HT1080 (cell line): Measurements from ENCODE around the gene BRWD1. TPM values are rescaled to one million over a fixed set of nuclear protein-coding genes. Genes with fewer than 3 reads are reported as not detected.
A peak's percentile ranks its signal among the peaks of the same experiment; 100 is the strongest.

ENCODE experiments used
- DNase-seq: peaks from one replicate; pipeline ENCODE4 v3.0.0-alpha.2; 2015; ENCODE audit warnings: low read depth
- polyA plus RNA-seq, 2 experiments: library from polyadenylated mRNA; depleted of rRNA; stranded (reverse); fragments of >200 nt; gene quantifications; 2 replicates each; pipeline ENCODE4 v1.2.3, GENCODE V29; 2015
- total RNA-seq: library from RNA; depleted of rRNA; stranded (reverse); fragments of >200 nt; shearing (Covaris generic); gene quantifications from 2 replicates; pipeline ENCODE4 v1.2.3, GENCODE V29; 2014; rRNA removed

BRWD1 gene
- 12.6 and 14.6 TPM in 2 replicates for total RNA-seq
- 14.6 and 17.0 TPM in 2 replicates for polyA plus RNA-seq (2015; cell fraction: cytosol; rRNA removed)
- polyA plus RNA-seq (2015; cell fraction: nucleus; rRNA removed): 18.4 and 19.4 TPM in 2 replicates

DNA sequence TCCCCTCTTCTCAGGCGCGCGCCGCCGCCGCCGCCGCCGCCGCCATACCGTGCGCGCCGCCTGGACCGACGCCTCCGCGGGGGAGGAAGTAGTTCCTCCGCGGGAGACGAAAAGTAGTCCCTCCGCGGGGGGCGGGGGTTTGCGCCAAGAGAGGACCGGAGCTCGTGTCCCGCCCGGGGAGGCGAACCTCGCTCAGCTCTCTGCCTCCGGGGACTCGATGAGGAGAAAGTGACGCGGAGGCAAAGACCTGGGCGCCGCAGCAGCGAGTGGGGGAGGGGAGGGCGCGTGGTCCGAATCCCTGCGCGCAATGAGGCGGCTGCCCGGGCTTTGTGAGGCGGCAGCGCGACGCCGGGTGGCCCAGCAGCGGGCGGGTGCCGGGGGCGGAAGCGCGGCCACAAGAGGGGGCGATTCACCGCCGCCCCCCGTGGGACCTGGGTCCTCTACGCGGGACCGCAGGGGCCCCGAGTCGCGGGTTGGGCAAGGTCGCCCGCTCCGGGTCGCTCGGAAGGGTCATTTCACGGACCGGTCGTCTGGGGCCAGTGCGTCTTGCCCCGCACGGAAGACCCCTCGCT lies at the start of gene BRWD1:
Gene BRWD1, minus strand, starts transcription at position 62 of the 572 bp plus-strand sequence. CDS start 141 bp downstream, outside the sequence.
- peak; percentile 77 for DNase-seq

- DNase-seq: no peak
Measured at GRCh38 chr21:39362733-39363132, 49.3 kb upstream of the BRWD1 start.

DNA sequence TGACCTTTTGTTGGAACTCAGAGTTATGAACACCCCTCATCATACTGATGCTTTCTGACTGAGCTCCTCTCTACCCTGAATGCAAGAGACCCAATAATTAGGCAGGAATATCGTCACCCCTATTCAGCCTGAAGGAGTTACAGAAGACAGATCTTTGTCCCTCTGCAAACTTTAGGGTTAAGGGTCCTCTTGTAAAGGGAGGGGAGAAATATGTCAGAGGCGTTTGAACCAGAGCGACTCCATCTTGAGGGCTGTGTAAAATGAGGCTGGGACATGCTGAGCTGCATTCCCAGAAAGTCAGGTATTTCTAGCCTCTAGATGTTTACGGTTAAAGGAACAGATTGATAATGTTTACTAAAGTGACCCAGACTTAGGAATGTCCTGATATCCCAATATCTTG lies 46.0 kb upstream of the BRWD1 start:
- DNase-seq: no peak

DNA sequence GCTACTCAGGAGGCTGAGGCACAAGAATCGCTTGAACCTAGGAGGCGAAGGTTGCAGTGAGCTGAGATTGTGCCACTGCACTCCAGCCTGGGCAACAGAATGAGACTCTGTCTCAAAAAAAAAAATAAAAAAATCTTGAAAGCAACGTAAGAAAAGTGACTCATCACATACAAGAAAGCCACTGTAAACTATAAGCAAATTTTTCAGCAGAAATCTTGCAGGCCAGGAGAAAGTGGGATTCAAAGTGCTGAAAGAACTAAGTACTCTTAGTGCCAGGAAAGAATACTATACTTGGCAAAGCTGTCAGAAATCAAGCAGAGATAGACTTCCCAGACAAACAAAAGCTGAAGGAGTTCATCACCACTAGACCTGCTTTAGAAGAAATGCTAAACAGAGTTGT lies 39.9 kb upstream of the BRWD1 start:
- DNase-seq: peak; percentile 36

- no peak for DNase-seq
Measured at GRCh38 chr21:39350094-39351005, 36.9 kb upstream of the BRWD1 start.

DNA sequence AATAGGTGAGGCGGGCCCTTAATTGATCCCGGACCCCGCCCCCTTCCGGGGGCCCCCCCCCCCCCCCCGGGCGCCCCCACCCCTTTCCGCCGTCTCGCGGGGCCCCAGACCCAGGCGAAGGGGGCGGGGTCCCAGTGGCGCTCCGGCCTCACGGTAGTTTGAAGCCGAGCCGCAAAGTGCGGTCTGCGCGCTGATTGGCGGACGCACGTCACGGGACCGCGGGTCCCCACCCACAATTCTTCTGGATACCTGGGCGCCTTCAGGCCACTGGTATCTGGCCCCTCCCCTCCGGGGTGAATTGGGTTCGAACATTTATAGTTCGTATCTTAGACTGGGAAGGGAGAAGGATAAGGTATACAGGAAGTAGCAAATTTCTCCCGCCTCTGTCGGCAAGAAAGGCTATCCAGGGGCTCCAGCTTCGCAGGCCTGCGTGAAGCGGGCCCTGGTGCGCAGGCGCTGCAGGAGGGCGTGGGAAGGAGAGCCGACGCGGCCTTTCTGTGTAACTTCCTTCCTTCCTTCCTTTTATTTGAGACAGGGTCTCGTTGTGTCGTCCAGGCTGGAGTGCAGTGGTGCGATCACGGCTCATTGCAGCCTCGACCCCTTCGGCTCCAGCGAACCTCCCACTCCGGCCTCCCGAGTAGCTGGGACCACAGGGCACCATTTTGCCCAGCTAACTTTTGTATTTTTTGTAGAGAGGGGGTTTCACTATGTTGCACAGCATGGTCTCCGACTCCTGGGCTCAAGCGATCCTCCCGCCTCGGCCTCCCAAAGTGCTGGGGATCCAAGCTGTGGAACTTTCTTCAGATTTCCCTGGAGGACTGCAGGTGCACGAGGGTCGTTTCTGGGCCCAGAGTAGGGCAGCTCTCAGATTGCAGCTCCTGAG lies 36.0 kb upstream of the BRWD1 start:
- peak; percentile 74 for DNase-seq

DNA sequence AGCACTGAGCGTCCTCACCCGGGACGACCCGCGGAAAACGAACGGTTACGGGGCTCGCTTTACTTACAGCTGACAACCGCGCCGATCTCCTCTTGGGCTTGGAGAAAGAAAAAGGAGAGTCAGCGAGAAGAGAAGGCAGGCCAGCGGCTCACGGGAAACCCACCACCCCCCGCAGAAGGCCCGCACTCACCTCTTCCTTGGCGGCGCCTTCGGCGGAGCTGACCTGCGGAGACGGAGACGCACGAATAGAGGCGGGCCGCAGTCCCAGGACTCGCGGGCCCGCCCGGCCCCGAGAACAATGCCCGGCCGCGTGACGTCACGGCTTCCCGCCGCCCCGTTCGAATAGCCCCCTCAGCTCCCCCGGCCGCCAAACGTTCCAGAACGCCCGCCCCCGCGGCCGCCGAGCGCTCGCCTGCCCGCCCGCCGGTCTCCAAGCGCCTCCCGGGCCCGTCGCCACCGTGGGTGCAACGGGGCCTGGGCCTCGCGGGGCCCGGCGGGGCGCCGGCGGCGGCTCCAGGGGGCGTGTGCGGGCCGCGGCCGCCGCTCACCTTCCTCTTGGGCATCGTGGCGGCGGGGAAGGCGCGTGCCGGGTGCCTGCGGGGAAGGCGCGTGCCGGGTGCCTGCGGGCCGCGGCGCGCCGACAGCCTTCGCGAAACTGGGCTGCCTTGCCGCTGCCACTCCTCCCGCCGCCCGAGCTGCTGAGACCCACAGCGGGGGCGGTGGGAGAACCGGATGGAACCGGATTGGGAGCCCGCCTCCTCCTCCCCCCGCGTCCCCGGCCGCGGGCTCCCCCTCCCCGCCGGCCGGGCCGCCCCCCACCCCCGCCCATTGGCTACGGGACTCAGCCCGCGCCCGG lies 35.2 kb upstream of the BRWD1 start, which contains the start of gene HMGN1:
Gene HMGN1, minus strand, starts transcription at position 734 of the 856 bp plus-strand sequence. Its CDS starts 171 bp downstream, at position 563.
- peak; percentile 64 for DNase-seq

DNA sequence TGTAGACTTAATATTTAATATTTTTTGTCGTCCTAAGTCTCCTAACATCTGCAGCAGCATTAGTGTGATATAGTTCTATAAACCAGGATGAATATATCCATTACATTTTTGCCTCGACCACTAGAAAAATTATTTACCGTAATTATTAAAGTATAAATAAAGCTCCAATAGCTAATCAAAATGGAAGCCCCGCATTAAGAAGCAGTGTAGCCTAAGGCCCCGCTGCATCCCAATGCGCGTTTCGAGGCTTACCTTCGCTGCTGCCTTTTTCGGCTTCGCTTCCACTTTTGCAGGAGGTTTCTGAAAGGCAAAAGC lies 34.6 kb upstream of the BRWD1 start:
- no peak for DNase-seq

GRCh38 chr21:39347537-39347936 lies 34.1 kb upstream of the BRWD1 start:
- DNase-seq: no peak

- DNase-seq: no peak
Measured at GRCh38 chr21:39346671-39347331, 33.4 kb upstream of the BRWD1 start.

DNA sequence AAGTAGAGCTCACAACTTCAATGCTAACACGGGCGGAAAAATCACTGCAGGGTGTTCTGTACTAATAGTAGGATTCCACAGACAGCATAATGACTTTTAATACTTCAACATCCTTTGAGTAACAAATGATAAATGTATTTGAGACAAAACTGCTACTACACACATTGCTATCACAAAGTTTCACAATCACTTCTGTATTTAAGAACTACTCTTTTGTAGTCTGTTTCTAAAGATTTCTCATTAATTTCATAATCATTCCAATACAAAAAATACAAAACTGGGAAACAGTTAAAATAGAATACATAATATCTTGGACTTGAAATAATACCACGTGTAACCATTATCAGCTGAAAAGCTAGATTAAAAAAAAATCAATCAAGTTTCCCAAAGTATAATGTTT lies 32.8 kb upstream of the BRWD1 start:
- no peak for DNase-seq

GRCh38 chr21:39345440-39345839 lies 32.0 kb upstream of the BRWD1 start:
- DNase-seq: no peak

DNA sequence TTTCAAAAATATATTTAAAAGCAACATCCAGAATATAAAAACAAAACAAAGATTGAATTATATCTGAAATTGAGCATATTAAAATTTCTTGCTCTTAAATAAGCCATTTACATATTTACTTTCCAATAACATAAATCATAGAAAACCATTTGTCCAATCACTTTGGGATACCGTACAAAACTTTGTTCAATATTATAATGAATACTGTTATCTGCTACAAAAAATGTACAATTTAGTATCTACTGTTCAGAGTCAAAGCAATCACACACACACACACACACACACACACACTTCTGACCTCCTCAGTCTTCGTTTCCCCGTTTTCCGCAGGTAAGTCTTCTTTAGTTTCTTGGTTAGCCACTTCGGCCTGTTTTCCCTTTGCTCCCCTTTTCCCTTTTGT lies 31.4 kb upstream of the BRWD1 start:
- no peak for DNase-seq

- DNase-seq: no peak
Measured at GRCh38 chr21:39341249-39341923, 28.0 kb upstream of the BRWD1 start.

DNA sequence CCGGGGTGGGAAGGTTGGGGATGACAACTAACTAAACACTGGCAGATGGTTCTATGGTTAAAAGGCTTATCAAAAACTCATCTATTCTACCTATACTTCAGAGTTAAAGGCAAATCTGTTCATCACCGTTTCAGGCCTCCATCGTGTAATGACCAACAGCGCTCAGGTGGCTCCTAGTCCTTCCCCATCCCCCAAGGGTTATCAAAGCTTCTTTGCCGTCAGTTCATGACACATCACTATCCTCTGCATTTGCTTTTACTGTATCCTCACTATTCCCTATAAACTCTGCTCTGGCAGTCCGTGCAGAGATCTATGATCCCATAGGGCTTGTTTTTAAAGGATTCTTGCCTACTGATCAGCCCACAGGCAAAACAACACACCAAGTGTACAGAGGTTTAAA lies 27.3 kb upstream of the BRWD1 start:
- DNase-seq: no peak

- DNase-seq: no peak
Measured at GRCh38 chr21:39339231-39339630, 25.8 kb upstream of the BRWD1 start.

GRCh38 chr21:39336457-39337008 lies 23.1 kb upstream of the BRWD1 start:
- DNase-seq: no peak

DNA sequence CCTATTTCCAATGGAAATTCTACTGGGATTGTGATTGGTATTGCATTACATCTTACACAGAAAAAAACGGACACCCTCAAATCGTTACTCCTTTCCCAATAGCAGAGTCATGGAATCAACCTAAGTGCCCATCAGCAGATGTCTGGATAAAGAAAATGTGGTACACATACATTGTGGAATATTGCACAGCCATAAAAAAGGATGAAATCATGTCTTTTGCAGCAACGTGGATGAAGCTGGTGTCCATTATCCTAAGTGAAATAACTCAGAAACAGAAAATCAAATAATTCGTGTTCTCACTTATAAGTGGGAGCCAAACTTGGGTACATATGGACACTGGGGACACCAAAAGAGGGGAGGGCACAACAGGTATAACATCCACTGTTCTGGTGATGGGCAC lies 21.2 kb upstream of the BRWD1 start:
- no peak for DNase-seq

GRCh38 chr21:39332175-39332574 lies 18.7 kb upstream of the BRWD1 start:
- DNase-seq: no peak
